Left ventricle myocardium superior (tissue), 1 donor: ENCODE results near the gene CTNNA3. TPM values are rescaled to one million over a fixed set of nuclear protein-coding genes. Genes with fewer than 3 reads are reported as not detected.
"Not testable (repeated sequence)": the region's sequence is repeated elsewhere in the genome, so short reads cannot be mapped to it uniquely, and the experiment has no call there.

Experiments
- ATAC-seq: fragments of 200-7000 bp; cut with Tn5 transposase; one replicate; pipeline ENCODE4 v1.9.1; 2020; ENCODE audit warnings: mild to moderate bottlenecking, moderate library complexity
- DNase-seq: peaks from one replicate; pipeline ENCODE4 v3.0.0-alpha.2; 2020
- intact Hi-C: fragments of 100-400 bp; cut with micrococcal nuclease; formaldehyde crosslinking; loops from one replicate; pipeline ENCODE4 v1.11.0; 2022
- total RNA-seq: library from RNA; stranded (reverse); fragmentation: NEBNext Ultra II Directional; extraction: Animal tissue kit (Norgen Biotek cat#: 25700); gene quantifications from one replicate; pipeline ENCODE4 v1.2.1, GENCODE V29; 2021
- donor health status: DM: no; HTN: yes; CAD: no; lungs with severe emphysema.

Gene CTNNA3
- total RNA-seq, 1 donor from 2014 or later = 130 TPM

DNA sequence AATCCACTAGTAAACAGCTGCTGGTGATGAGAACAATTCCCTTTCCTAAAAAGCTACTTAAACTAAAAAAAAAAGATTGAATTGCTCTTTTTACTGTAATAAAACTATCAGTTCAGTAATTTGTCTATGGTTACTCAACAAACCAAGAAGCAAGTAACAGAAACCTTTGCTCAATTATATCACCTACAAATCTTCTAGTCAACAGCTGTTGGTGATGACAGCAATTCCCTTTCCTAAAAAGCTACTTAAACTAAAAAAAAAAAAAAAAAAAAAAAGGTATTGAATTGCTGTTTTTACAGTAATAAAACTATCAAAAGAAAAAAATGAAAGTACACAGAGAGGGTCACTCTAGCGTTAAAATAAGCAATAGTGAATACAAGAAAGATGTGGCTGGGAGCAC is 158.1 kb downstream of the CTNNA3 start:
- intact Hi-C loops = no loop called here
- ATAC-seq = no peak
- DNase-seq = no peak

DNA sequence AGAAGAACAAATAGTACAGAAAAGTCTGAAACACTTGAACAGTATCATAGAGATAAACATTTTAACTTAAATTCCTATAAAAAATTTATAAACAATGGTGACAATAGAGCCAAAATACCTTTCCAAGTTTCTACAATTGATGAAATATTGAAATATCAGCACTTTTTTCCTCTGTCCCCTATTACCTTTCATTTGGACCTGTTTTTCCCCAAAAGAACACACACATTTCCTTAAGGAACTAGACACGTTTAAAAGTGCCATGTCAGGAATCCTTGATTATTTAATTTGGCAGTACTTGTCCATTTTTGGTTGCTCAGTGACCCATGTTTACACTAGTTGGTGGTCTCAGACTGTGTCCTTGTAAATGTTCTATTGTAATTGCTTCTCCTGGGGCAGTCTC is 162.6 kb downstream of the CTNNA3 start:
- ATAC-seq (no peak), DNase-seq (no peak)
- intact Hi-C loops = no loop called here

DNA sequence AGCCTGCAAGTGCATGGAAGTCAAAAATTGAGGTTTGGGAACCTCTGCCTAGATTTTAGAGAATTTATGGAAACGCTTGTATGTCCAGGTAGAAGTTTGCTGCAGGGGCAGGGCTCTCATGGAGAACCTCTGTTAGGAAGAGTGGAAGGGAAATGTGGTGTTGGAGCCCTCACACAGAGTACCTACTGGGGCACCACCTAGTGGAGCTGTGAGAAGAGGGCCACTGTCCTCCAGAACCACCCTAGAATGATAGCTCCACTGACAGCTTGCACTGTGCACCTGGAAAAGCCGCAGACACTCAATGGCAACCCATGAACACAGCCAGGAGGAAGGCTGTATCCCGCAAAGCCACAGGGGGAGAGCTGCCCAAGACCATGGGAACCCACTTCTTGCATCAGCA is 165.0 kb downstream of the CTNNA3 start:
- ATAC-seq, intact Hi-C loops, DNase-seq: not testable (repeated sequence)

DNA sequence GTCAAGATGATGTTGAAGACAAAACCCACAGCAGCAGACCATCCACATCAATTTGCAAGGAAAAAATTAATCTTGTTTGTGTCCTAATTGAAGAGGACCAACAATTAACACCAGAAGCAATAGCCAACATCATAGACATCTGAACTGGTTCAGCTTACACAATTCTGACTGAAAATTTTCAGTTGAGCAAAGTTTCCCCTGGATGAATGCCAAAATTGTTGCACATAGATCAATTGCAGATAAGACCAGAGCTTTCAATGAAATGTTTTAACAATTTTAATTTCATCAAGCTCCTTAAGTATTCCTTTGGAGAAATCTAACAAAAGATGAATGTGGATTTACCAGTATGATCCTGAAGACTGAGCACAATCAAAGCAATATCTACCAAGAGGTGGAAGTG is 168.6 kb downstream of the CTNNA3 start:
- ATAC-seq = no peak
- intact Hi-C loops = no loop called here
- DNase-seq = no peak

DNA sequence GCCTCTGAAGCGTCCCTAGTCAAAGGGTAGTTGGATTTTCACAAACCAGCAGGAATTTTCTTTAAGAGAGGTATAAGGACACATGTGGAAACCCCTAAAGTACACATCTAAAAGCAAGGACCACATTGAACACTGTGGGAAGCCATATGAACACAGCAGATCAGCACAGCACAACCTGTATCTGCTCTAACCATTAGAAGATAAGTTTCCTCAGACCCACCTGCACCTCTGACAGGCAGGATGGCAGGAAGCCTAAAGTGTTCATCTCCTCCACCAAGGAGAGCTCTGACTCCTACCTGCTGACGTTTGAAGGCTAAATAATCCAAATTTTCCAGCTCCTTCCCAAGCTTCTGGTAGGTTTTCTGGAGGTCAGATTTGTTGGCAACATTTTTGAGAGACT is 174.4 kb downstream of the CTNNA3 start:
- no peak for ATAC-seq
- DNase-seq = no peak
- intact Hi-C loops = no loop called here

- no peak for DNase-seq
- intact Hi-C loops = no loop called here
- peak; percentile 80 for ATAC-seq
Observed at GRCh38 chr10:67520924-67521520, 175.0 kb downstream of the CTNNA3 start.

DNA sequence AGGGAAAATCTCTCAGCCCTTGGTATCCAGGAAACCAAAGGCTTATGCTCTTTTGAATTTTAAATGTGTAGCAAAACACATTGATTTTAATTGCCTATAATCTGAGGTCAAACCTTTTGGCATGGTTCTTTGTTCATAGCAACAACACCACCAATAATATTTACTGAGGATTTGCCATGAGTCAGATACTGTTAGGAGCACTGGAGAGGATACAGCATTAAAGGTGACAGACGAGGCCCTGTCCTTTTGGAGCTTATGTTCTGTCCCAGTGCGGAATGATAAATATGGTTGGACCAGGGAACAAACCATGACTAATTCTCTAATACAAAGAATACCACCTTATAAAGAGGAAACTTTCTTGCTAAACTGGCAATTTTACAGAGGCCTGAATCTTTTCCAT is 176.6 kb downstream of the CTNNA3 start:
- ATAC-seq = peak; percentile 77
- no peak for DNase-seq
- intact Hi-C loops = no loop called here

DNA sequence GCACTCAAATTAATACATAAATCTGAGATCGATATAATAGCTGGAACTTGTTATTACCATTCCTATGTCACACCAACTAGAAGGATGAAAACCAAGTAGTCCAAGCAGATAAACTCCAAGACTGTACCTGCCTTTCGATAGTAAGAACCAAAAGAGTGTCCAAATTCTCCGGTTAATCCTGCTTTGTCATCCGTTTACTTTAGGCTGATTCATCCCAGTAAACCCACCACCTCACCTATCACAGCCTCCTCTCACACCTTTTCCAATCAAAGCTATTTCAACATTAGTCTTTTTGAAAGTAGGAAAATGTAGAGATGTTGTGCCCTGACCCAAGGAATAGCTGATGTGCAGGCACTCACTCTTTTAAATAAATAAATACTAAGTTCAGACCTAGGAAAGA is 177.2 kb downstream of the CTNNA3 start:
- no peak for ATAC-seq
- DNase-seq = no peak
- intact Hi-C loops = no loop called here

DNA sequence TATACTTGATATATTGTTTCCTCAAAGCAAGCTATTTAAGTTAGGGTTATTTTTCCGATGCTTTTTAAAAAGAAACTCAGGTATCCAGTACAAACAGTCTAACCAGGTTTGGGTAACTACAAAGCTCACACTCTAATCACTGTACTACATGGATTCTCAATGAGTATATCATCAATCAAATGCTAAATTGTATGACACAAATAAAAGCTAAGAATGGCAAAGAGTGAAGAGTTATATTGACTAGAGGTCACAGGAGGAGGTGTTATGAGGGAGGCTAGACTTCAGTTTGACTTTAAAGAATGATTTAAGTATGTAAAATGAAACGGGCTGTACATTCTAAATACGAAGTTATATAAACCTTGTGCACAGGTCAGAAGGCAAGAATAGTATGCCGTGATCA is 178.0 kb downstream of the CTNNA3 start:
- intact Hi-C loops = no loop called here
- DNase-seq (no peak), ATAC-seq (no peak)

DNA sequence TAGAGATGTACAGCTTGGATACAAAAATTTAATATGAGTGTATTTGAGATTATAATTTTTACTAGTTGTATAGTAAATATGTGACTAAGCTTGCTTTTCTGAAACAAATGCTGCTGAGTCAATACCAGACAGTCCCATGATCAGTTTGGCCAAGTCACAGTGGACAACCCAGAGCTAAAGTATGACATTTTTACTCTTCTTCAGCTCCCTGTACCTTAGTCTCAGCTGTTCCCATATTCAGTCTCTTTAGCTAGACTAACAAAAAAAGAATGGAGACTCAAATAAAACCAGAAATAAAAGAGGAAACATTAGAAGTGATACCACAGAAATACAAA is 189.3 kb downstream of the CTNNA3 start:
- DNase-seq (no peak), ATAC-seq (no peak)
- intact Hi-C loops = no loop called here

DNA sequence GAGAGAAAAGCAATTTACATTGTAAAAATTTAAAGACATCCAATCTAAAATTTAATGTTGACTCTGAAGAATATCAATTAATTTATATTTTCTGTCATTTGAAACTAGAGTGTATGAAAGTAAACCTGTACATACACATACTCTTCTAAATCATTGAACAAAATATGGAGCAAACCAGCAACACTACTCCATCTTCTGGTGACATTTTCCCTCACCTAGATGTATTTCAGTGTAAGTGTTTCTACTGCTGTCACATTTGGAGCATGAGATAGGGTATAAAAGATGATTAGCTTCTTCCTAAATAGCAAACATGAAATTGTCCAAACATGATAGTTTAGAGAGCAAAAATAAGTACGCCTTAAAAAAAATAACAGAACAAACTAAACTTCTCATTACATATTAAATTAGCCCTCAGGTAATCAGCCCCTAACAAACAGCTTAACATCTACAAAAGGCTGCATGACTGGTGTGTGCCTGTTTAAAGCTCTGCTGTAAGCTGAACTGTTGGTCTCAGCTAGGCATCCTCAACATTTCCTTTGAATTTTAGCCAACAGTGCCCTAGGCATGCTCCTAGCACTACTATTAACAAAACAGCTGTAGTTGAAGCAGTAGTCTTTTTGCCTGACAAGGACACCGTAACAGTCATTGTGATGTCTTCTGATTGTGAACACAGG is 189.8 kb downstream of the CTNNA3 start:
- intact Hi-C loops = no loop called here
- ATAC-seq (peak; percentile 54), DNase-seq (no peak)

DNA sequence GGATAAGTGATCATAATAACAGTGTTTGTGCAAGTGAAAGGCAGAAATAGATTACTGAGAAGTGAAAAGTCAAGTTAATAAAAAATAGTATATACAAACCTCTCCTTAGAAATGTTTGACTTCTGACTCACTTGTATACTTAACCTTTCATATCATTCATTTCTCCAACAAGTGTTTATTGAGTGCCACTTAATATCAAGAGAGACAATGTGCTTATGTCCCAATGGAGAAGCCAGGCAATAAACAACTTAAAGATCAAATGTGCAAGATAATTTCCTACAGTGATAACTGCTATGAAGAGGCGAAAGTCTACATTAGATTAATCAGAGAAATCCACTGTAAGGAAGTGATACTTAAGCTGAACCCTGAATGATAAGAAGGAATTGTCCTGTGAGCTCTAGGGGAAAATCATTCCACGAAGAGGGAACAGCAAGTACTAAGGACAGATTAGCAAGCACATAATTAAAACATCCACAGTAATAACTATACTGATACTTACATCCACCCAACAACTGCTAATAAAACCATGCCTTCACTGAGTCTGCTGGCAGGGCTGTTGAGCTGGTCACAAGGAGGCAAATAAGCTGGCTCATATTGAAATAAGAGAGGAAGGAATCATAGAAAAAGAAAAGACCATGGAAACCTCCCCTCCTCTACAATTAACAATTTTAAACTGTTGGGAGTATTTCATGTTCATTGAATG is 203.5 kb downstream of the CTNNA3 start:
- ATAC-seq = no peak
- intact Hi-C loops = no loop called here
- DNase-seq = no peak

DNA sequence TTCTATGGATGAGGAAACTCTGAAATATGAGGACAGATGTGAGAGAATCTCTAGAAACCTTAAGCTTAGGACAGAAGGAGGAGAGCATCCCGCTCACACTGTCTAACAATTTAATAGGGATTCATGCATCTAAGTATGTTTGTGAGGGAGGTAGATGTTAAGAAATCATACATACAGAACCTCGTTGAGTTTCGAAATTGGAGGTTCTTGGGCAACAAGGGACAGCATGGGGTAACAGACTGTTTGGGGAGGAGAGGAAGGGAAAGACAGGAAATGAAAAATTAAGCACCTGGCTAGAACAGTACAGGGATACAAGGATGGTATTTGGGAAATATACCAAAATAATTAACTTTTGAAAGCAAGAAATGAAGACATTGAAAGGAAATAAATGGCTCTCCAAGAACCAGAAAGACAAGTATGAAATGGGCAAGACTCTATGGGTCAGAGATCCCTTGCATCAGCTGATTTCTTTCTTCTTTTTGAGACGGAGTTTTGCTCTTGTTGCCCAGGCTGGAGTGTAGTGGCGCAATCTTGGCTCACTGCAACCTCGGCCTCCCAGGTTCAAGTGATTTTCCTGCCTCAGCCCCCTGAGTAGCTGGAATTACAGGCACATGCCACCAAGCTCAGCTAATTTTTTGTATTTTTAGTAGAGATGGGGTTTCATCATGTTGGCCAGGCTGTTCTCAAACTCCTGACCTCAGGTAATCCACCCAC is 207.9 kb downstream of the CTNNA3 start:
- intact Hi-C loops = no loop called here
- DNase-seq (no peak), ATAC-seq (no peak)

DNA sequence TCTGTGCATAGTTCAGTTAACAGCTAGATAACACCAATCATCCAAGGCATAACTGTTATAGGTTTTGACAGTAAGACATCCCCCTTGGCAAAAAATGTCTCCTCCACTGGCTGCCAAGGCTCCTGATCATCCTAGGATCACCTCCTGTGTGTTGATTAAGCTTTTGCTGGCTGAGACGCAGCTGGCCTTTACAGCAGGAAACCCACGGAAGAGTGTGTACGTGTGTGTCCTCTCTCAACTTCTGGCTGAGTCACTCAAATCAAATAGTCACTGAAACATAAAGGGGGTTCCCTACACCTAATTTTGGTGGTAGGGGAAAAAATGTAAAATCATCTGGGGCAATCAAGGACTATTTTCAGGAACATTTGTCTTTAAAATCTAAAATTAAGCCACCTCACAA is 208.8 kb downstream of the CTNNA3 start:
- intact Hi-C loops = no loop called here
- DNase-seq = no peak
- peak; percentile 52 for ATAC-seq

DNA sequence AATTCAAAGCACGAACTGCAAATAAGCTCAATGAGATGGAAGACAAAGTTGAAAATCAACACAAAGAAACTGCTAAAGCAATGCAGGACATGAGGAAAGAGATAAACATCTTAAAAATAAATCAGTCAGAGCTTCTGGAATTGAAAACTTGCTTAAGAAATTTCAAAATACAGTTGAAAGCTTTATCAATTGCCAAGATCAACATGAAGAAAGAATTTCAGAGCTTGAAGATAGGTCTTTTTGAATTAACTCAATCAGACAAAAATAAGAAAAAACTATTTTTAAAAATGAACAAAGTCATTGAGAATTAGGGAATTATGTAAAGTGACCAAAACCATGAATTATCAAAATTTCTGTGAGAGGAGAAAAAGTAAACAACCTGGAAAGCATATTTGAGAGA is 218.1 kb downstream of the CTNNA3 start:
- DNase-seq = no peak
- ATAC-seq = no peak
- intact Hi-C loops = no loop called here

- no peak for ATAC-seq
- intact Hi-C loops = no loop called here
Observed at GRCh38 chr10:67476201-67476600, 219.8 kb downstream of the CTNNA3 start.

DNA sequence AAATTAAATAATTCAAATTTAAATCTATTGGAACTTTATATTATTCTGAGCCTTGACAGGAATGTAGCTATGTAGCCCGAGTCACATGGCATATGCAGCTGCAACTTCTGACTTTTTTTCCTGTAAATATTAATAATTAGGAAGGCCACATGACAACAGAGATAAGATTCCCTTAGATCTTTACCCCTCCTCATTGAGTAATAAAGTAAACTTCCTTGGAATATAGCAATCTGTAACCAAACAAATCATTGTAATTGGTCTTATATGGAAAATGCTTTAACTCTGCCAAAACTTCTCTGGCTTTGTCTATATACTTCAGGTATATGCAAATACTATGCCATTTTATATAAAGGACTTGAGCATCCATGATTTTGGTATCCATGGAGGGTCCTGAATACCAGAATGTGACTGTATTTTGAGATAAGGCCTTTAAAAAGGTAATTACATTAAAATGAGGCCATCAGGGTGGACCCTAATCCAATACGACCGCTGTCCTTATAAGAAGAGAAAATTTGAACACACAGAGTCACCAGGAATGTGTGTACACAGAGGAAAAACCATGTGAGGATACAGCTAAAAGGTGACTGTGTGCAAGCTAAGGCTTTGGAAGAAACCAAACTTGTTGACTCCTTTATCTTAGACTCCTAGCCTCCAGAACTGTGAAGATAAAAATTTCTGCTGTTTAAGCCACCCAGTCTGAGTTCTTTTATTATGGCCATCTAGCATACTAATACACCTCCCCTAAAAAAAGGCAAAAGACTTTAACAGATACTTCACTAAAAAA is 222.0 kb downstream of the CTNNA3 start:
- ATAC-seq = no peak
- intact Hi-C loops = no loop called here
- DNase-seq = no peak

More at GRCh38 chr10:67476201-67476600, 219.8 kb downstream of the CTNNA3 start:
- DNase-seq = no peak

DNA sequence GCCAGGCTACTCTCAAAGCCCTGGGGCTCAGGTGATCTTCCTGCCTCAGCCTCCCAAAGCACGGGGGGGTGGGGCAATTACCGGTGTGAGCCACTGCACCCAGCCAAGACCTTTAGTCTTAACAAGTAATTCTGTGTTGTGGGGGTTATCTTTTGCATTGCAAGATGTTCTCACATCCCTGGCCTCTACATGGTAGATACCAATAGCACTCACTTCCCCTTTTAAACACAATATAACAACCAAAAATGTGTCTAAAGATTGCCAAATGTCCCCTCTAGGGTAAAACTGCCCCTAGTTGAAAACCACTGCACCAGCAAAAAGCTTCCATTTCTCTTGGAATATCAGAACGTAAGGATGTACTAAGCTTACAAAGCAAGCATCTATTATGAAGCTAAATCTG is 225.0 kb downstream of the CTNNA3 start:
- no peak for ATAC-seq
- intact Hi-C loops = no loop called here
- no peak for DNase-seq

GRCh38 chr10:67464278-67464677 is 231.7 kb downstream of the CTNNA3 start:
- intact Hi-C loops = no loop called here
- ATAC-seq (no peak), DNase-seq (no peak)

- intact Hi-C loops = no loop called here
- DNase-seq (peak; percentile 74), ATAC-seq (peak; percentile 88)
Observed at GRCh38 chr10:67452892-67453291, 243.1 kb downstream of the CTNNA3 start.
